ENCODE results near the gene TMCC2.
"Not testable (repeated sequence)": the region's sequence is repeated elsewhere in the genome, so short reads cannot be mapped to it uniquely, and the experiment has no call there.

TMCC2 gene

DNA sequence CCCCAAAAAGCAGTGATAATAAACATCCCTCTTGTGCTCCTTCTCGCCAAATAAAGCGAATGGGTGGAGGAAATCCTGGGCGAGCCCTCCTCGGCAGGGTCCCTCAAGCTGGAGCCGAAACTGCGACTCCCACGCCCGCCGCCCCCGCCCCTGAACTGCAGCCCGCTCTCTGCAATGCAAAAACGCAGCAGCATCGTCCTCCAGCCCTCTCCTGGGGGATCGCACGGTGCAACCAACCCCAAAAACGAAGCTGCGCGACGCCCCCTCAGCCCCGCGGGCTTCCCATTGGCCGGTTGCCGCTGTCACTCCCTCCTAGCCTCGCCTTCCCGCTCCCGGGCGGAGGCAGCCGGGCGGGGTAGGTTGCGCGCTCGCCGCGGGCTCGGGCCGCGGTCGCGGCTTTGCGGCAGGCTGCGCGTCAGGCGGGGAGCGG lies at the start of gene TMCC2:
Gene TMCC2 (plus strand): TSS at position 363 of the 430 bp plus-strand sequence. CDS start 619 bp downstream, outside the sequence.
- peak; percentile 97 for DNase-seq

- DNase-seq = no peak
Measured at GRCh38 chr1:205179842-205180241, 47.9 kb upstream of the TMCC2 start.

GRCh38 chr1:205180331-205180730 lies 47.4 kb upstream of the TMCC2 start:
- DNase-seq = not testable (repeated sequence)

GRCh38 chr1:205182930-205183329 lies 44.8 kb upstream of the TMCC2 start:
- no peak for DNase-seq

DNA sequence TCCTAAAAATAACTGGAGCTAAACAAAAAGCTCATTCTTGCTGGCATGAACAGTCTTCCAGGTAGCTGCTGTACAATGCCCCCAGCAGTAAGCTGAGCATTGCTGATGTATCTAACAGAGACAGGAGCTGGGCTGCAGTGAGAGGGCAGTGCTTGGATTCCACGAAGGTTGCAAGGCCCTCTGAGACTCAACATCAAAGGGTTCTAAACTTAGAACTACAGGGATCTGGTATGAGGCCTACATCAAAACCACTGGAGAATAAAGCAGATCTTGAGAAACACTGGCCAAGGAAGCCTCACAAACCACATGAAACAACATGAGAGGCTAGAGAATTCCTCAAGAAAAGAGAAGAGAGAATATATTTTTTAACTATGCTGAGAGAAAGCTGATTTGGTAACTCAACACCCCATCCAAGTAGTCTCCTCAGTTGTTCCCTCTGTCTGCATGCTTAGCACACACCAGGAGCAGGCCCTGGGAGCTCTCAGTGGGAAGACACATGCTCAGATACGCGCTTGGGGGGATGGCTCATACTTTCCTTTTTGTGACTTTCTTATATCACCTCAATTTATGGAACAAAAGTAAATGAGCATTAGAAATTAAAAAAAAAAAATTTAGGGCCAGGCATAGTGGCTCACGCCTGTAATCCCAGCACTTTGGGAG lies 43.9 kb upstream of the TMCC2 start:
- DNase-seq = no peak

DNA sequence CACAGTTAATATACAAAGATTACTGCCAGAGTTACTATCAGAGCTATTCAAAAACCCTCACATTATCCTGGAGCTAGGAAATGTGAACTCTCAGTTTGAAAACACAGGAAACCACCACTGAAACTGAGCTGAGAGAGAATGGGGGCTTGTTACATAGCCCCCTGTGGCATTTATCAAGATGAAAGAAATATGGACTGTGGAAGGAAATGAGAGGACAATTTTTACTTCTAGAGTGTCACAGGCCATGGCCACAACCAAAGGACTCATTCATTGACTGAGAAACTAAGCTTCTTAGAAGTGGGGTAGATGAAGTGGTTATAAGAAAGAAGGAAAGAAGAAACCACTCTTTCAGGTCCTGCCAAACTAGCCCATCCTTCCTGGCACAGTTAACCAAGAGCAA lies 41.6 kb upstream of the TMCC2 start:
- no peak for DNase-seq

DNA sequence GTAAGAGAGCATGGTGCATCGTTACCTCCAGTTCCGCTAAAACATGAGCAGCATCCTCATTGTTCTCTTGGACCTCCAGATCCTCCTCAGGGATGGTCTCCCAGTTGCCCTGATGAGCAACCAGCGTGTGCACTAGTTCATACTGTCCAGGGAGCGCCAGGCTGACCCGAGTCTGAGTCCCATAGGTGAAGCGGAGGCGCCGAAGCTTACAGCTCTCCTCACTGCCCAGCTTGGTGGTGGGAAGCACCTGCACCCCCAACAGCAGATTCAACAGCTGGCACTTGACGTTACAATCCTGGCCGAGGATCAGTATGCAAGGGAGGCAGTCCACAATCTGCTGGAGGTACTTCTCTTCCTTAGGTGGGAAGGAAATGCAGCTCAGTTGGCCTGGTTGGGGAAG lies 40.3 kb upstream of the TMCC2 start:
- no peak for DNase-seq

DNA sequence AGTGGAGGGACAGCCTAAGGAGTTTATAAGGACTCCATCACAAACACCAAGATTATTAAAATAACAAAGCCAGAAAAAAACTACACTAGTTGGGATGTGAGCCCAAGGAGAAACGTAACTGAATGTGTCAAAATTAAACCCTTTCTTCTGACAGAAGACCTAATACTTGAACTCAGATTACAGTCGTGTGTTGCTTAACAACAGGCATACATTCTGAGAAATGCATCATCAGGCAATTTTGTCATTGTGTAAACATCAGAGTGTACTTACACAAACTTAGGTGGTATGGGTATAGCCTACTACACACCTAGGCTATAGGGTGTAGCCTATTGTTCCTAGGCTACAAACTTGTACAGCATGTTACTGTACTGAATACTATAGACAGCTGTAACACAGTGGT lies 39.6 kb upstream of the TMCC2 start:
- no peak for DNase-seq

DNA sequence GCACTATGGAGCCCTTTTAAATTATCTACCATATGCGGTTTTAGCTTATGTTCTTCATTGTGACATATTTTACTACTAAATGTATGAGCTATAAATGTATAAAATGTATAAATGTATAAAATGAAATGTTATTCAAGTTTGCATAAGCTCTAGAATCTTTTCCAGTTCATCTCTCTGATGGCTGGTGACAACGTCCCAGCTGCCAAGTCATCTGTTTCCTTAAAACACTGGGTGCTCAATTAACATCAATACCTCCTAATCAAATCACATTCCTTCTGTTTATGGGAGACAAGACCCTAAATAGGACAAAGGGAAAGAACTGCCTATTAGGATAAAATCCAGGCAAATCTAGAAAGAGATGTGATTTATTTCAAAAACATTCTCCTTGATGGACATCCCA lies 39.1 kb upstream of the TMCC2 start:
- peak; percentile 72 for DNase-seq

DNA sequence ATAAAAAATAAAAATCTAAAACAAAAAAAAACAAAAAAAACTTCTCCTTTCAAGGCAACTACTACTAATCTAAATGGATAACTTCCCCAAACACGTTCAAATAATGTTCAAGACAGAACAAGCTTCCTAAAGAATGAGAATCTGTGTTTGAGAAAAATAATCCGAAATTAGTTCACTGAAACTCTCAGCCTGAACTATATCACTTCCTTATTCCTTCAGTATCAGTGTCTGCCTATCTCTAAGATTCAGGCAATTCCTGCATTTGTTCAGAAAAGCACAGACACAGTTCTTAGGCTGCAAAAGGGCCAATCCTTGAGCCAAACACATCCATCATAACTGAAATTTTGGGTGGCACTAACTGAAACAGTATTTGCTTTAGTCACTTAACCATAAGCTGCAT lies 38.6 kb upstream of the TMCC2 start:
- DNase-seq = no peak

DNA sequence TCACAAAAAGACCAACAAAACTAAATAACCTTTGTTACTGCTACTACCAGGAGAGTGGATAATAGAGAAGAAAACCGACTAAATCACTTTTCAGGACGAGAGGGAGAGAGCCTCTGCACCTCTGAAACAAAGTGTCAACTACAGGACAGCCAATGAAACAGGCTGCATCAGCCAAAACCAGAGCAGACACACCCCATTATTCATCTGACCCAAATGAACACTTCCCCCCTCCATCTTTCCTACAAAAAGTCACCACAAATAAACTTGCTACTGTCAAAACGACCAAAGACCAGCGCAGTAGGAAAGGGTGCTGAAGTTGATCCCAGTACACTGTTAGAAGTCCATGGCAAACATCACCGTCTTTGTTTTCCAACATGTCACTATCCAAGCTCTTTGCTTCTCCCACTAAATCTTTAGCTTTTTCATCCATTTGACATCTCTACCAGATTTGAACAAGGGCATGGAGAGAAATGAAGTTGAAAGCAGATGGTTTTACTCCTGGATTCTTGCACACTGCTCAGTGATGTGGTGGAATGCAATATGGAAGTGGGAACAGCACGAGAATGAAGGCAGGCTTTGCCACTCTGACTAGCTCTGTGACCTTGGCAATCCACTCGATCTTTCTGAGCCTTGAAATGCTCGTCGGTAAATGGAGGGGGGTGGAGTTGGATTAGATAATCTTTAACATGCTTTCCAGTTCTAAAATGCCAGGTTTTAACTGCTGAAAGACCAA lies 36.7 kb upstream of the TMCC2 start:
- DNase-seq = peak; percentile 33

DNA sequence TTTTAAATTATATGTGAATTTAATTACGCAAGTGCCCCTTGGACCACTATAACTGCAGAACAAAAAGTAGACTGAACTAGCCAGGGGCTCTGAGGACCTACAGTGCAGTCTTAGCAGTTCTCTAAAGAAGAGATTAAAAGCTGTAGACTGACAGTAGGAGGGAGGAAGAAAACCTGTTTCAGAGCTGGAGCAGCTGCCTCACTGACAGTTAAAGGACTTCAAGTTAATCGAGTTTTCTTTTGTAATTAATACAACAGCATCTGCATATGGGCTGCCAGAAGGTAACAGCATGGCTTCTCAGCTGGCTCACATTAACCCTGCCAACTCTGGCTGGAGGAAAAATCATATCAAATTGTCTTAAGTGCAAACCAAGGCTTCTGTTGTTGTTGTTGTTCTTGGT lies 36.1 kb upstream of the TMCC2 start:
- DNase-seq = peak; percentile 73

DNA sequence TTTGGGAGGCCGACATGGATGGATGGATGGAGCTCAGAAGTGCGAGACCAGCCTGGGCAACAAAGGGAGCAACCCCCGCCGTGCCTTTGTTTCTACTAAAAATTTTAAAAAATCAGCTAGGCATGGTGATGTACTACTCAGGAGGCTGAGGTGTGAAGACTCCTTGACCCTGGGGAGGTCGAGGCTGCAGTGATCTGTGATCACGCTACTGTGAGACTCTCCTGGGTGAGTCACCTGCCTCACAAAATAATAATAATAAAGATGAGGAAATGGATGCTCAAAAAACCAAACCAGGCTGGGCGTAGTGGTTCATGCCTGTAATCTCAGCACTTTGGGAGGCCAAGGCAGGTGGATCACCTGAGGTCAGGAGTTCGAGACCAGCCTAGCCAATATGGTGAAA lies 35.5 kb upstream of the TMCC2 start:
- DNase-seq = no peak

DNA sequence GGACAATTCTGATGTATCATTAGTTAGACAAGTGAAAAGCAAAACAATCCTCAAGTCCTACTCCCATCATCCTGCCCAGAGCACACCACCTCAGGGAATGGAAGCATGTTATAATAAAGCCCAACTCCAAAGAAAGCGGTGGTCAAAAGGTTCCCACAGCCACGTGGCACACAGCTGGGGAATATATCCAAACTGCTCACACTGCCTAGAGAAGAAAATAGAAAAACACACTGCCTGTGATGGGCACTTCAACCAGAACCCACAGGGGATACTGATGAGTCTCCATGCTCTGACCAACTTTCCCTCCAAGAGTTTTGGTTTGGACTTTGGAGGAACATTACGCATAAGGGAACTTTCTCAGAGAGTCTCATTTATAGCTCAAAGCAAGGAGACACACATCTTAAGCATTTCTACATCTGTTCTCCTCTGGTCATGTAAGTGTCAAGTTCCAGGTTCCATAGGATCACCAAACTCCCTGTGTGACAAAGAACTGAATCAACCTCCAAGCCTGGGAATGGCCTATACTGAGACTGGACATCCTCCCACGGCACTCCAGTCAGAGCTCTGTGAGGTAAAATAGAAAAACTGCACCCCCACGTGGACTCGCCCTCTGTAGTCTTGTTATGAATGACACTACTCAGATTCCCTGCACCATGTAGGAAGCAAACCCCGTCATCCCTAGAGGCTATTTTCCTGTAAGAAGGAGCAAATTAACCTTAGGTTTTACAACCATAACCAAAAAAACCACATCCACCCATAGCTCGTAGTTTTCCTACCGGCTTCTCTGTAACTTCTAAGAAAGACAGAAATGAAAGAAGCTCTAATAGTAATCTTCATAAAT lies 28.4 kb upstream of the TMCC2 start:
- DNase-seq = no peak

- no peak for DNase-seq
Measured at GRCh38 chr1:205199931-205200299, 27.8 kb upstream of the TMCC2 start.

DNA sequence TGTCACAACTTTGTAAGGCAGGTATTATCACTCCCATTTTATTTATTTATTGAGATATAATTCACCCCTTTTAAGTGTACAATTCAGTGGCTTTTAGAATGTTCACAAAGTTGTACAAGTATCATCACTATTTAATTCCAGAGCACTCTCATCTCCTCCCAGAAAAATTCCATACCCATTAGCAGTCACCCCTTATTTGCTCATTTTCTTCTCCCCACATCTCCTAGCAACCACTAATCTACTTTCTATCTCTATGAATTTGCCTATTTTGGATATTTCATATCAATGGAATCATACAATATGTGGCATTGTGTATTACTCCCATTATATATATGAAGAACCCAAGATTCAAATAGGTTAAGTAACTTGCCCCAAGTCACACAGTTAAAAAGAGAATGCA lies 23.2 kb upstream of the TMCC2 start:
- no peak for DNase-seq

- no peak for DNase-seq
Measured at GRCh38 chr1:205205055-205205454, 22.7 kb upstream of the TMCC2 start.

DNA sequence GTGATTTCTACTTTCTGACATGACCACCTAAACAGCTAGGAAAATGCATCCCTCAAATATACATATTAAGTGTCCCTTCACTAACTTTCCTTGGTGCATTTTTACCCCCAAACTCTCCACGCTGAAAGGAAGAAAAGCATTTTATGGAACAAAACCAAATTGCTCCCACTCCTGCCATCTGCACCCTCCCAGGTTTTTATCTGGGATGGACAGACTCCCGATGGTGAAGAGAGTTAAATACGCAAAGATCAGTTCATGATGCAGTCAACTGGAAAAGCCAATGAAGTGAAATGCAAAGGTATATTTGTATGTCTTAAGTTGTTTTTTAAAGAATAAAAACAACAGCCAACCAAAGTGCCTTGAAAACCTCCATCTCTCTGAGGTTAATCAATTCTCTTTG lies 18.9 kb upstream of the TMCC2 start:
- DNase-seq = no peak

- DNase-seq = no peak
Measured at GRCh38 chr1:205210756-205211168, 17.0 kb upstream of the TMCC2 start.

GRCh38 chr1:205211169-205211838 lies 16.4 kb upstream of the TMCC2 start, which contains the start of gene DSTYK:
Gene DSTYK (minus strand): TSS chr1:205211702. CDS start chr1:205211535, 167 bp downstream.
- DNase-seq = peak; percentile 97

DNA sequence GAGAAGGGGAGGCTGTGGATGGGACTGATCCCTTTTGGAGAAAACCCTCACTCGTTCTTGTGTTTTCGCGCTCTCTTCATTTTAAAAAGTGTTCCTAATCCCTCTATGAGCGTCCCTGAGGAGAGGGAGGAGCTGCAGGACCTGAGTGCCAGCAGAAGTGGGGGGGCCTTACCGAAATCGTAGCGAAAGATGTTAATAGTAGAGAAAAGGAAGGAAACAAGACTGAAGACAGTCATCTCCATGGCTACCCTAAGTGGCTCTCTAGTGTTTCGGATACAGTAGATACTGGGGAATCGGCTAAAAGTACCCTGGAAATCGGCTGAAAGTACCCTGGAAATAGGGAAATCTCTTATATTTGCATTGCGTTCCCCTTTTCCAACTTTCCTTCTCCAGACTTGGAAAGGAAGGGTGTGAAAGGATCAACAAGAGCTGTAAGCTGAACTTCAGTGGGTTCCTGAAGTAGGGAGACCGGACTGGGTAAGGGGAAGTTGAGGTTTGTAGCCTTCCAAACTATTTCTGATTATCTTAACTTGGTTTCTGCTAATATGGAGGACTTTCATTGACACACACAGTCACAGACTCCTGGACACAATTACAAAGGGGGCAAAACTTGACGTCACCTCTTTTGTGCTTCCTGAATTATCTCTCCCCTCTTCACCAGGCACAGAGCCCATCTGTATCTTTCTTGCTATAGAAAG lies 15.8 kb upstream of the TMCC2 start:
- no peak for DNase-seq

- DNase-seq = no peak
Measured at GRCh38 chr1:205214756-205215155, 13.0 kb upstream of the TMCC2 start.

All from eye (tissue), 1 donor.